ENCODE measurements around the gene OR10H2.
"Not testable (repeated sequence)": the region's sequence is repeated elsewhere in the genome, so short reads cannot be mapped to it uniquely, and the experiment has no call there.

The OR10H2 gene

DNA sequence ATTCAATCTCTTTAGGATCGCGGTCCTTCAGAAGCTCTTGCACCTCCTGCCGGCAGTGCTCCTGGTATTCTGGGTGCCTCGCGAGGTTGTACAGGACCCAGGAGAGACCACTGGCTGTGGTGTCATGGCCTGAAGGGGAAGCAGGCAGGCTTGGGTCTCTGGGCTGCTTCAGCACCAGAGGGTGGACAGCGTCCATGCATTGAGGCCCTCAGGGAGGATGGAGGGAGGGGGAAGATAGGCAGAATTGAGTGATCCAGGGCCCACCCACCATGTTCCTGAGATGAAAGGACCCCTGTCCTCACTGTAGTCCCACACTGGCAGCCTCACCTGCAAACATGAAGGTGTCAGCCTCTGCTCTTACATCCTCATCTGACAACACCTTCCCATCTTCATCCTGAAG, 41.8 kb downstream of the OR10H2 start:
- Histone ChIP-seq H3K27ac (ENCODE audit: low read depth, low read length) (no peak overlapping the region), H3K9me3 (ENCODE audit: control insufficient read depth, insufficient read depth, low read length) (peaks cover 90% of the 10 kb centered on the region), H3K4me1 (ENCODE audit: control insufficient read depth, insufficient read depth, low read length) (no peaks in the 10 kb centered on the region), H3K9ac (ENCODE audit: low read depth, low read length) (no peak overlapping the region), H3K4me3 (ENCODE audit: low read depth, low read length) (no peak overlapping the region), H3K36me3 (ENCODE audit: control insufficient read depth, insufficient read depth, low read length) (no peaks in the 10 kb centered on the region), H3K27me3 (ENCODE audit: control insufficient read depth, insufficient read depth, low read length) (no peaks in the 10 kb centered on the region)

DNA sequence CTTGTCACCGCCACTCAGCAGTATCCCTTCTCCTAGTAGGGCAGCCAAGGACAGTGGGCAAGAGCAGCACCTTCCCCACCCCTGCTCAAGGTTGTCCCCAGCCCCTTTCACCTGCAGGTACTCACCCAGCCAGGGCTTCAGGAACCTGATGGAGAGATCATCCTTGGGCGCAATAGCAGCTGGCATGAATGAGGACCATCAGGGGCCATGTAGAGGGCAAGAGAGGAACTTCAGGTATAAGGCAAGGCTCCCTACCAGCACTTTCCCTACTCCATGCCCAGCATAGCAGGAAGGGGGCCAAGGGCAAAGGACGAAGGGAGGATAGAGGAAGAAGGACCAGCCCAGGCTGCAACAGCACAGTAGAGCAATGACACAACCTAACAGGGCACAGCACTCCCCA, 46.3 kb downstream of the OR10H2 start:
- H3K27ac ChIP-seq (ENCODE audit: low read depth, low read length); H3K27me3 ChIP-seq (ENCODE audit: control insufficient read depth, insufficient read depth, low read length); H3K9ac ChIP-seq (ENCODE audit: low read depth, low read length); H3K4me3 ChIP-seq (ENCODE audit: low read depth, low read length); H3K4me1 ChIP-seq (ENCODE audit: control insufficient read depth, insufficient read depth, low read length); H3K36me3 ChIP-seq (ENCODE audit: control insufficient read depth, insufficient read depth, low read length): not testable (repeated sequence)
- H3K9me3 ChIP-seq (ENCODE audit: control insufficient read depth, insufficient read depth, low read length), result peaks cover 84% of the 10 kb centered on the region

DNA sequence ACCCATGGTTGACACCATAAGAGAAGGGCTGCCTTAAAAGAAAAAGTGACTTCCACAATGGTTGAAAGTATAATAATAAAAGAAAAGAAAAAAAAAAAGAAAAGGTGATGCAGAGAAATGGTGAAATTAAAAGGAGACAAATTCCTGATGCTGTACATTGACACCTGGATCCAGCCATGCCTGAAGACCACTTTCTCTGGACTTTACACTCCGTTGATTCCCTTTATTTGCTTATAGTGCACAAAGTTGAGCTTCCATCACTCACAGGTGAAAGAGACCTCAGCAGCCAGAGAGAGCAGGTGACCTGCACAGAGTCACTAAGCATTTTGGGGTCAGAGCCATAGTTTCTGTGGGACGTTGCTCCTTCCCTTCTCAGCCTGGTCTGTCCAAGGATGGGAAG, 47.4 kb downstream of the OR10H2 start:
- Histone ChIP-seq H3K9me3 (ENCODE audit: control insufficient read depth, insufficient read depth, low read length) (peaks cover 82% of the 10 kb centered on the region), H3K9ac (ENCODE audit: low read depth, low read length) (no peak overlapping the region), H3K4me3 (ENCODE audit: low read depth, low read length) (no peak overlapping the region)

DNA sequence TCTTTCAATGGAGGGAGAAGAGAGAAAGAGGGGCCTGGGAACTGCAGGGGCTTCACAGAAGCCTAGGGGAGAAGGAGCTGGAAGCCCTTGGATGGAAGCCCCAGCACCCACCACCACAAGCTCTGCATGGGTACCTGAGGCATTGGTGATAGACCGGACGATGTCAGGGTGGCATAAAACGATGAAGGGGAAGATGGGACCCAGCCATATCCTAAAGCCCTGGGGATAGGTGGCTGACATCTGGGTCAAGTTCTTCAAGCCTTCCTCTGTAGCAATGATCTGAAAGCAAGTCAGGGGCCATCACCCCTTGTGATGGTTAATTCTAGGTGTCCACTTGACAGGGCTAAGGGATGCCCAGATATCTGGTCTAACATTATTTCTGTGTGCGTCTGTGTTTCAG, 48.4 kb downstream of the OR10H2 start:
- no peaks in the 10 kb centered on the region for H3K4me1 ChIP-seq (ENCODE audit: control insufficient read depth, insufficient read depth, low read length)
- no peak overlapping the region for H3K4me3 ChIP-seq (ENCODE audit: low read depth, low read length)
- peaks cover 81% of the 10 kb centered on the region for H3K9me3 ChIP-seq (ENCODE audit: control insufficient read depth, insufficient read depth, low read length)
- no peak overlapping the region for H3K9ac ChIP-seq (ENCODE audit: low read depth, low read length)
- H3K27me3 ChIP-seq (ENCODE audit: control insufficient read depth, insufficient read depth, low read length), result no peaks in the 10 kb centered on the region
- no peaks in the 10 kb centered on the region for H3K36me3 ChIP-seq (ENCODE audit: control insufficient read depth, insufficient read depth, low read length)
- H3K27ac ChIP-seq (ENCODE audit: low read depth, low read length), result no peak overlapping the region

More for the DNA sequence above, 47.4 kb downstream of the OR10H2 start:
- no peaks in the 10 kb centered on the region for H3K4me1 ChIP-seq (ENCODE audit: control insufficient read depth, insufficient read depth, low read length)
- H3K27ac ChIP-seq (ENCODE audit: low read depth, low read length), result no peak overlapping the region
- no peaks in the 10 kb centered on the region for H3K27me3 ChIP-seq (ENCODE audit: control insufficient read depth, insufficient read depth, low read length)
- no peaks in the 10 kb centered on the region for H3K36me3 ChIP-seq (ENCODE audit: control insufficient read depth, insufficient read depth, low read length)

DNA sequence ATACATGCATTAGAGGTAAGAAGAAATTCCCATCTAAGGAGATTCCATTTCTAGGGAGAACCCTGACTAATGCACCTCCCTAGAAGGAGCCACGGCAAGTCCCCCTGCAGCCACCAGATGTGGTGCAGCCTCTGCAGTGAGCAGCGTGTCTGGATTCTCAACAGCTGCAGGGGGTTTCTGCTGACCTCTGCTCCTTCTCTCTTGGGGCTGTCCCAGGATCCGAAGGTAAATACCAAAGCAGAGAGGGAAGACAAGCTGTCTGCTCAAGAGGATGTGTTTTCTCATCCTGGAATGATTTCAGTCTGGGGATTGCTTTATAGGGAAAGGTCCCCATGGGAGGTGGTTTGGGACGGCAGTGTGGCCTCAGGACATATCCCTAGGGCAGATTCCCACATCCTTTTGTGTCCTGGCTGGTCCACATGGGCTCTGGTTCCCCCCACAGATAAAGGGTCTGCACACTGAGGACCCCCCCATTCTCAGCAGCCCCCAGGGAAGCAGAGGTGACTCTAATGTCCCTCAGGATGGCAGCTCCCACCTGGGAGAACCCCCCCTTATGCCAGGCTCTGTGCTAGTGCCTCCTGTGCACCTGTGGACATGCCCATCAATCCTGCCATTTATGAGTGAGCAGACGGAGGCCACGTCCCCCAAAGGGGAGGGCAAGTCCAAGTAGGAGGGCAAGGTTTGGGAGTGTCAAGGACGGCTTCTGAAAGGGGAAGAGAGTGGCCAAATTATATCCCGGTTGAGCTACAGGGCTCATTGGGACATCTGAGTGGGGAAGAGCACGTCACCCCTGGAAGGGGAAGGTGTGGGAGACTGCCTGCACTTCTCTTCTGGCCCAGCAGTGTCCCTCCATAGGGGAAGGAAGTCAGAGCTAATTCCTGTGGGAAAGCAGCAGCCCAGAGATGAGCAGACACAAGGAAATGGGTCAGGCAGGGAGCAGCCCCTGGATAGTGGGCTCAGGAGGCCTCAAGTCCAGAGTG, 49.5 kb downstream of the OR10H2 start:
- no peak overlapping the region for H3K9ac ChIP-seq (ENCODE audit: low read depth, low read length)
- H3K9me3 ChIP-seq (ENCODE audit: control insufficient read depth, insufficient read depth, low read length), result peaks cover 84% of the 10 kb centered on the region
- H3K36me3 ChIP-seq (ENCODE audit: control insufficient read depth, insufficient read depth, low read length), result no peaks in the 10 kb centered on the region
- no peaks in the 10 kb centered on the region for H3K27me3 ChIP-seq (ENCODE audit: control insufficient read depth, insufficient read depth, low read length)
- H3K27ac ChIP-seq (ENCODE audit: low read depth, low read length), result no peak overlapping the region
- no peaks in the 10 kb centered on the region for H3K4me1 ChIP-seq (ENCODE audit: control insufficient read depth, insufficient read depth, low read length)
- H3K4me3 ChIP-seq (ENCODE audit: low read depth, low read length), result no peak overlapping the region

Data from HUES48 (cell line).